Peyer's patch (tissue), 4 donors: Measurements from ENCODE around the gene OGFOD1.

Experiments
- POLR2A ChIP-seq, 2 donors: fragments of 450-650 bp; IDR thresholded peaks; one replicate each; pipeline ENCODE4 v1.5.1; 2017; ENCODE audit warnings: antibody characterized with exemption in 2 of 2, mild to moderate bottlenecking in 2 of 2, moderate library complexity in 2 of 2
- TF ChIP-seq, protein P1 (sequence below), 6 experiments: fragments of 450-650 bp in 4 of 6; fragments of 200-600 bp in 2 of 6; sonication (generic) in 1 of 6; IDR thresholded peaks; one replicate each; pipeline ENCODE4 v1.5.1; 2017 to 2019; ENCODE audit warnings: antibody characterized with exemption in 6 of 6, mild to moderate bottlenecking in 3 of 6, moderate library complexity in 1 of 6

GRCh38 chr16:56510544-56510943 is 59.2 kb downstream of the OGFOD1 start:
- TF ChIP-seq, protein P1, sequence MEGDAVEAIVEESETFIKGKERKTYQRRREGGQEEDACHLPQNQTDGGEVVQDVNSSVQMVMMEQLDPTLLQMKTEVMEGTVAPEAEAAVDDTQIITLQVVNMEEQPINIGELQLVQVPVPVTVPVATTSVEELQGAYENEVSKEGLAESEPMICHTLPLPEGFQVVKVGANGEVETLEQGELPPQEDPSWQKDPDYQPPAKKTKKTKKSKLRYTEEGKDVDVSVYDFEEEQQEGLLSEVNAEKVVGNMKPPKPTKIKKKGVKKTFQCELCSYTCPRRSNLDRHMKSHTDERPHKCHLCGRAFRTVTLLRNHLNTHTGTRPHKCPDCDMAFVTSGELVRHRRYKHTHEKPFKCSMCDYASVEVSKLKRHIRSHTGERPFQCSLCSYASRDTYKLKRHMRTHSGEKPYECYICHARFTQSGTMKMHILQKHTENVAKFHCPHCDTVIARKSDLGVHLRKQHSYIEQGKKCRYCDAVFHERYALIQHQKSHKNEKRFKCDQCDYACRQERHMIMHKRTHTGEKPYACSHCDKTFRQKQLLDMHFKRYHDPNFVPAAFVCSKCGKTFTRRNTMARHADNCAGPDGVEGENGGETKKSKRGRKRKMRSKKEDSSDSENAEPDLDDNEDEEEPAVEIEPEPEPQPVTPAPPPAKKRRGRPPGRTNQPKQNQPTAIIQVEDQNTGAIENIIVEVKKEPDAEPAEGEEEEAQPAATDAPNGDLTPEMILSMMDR (IDR thresholded peaks at IDR 0.05) = no peak
- TF ChIP-seq POLR2A (IDR thresholded peaks at IDR 0.05) = no peak
